ENCODE data around the gene MEIOB. TPM values are rescaled to one million over a fixed set of nuclear protein-coding genes. Genes with fewer than 3 reads are reported as not detected.

Gene MEIOB
- total and polyA plus RNA-seq, 4 donors = 0.21 to 0.28 TPM; not detected in 2

DNA sequence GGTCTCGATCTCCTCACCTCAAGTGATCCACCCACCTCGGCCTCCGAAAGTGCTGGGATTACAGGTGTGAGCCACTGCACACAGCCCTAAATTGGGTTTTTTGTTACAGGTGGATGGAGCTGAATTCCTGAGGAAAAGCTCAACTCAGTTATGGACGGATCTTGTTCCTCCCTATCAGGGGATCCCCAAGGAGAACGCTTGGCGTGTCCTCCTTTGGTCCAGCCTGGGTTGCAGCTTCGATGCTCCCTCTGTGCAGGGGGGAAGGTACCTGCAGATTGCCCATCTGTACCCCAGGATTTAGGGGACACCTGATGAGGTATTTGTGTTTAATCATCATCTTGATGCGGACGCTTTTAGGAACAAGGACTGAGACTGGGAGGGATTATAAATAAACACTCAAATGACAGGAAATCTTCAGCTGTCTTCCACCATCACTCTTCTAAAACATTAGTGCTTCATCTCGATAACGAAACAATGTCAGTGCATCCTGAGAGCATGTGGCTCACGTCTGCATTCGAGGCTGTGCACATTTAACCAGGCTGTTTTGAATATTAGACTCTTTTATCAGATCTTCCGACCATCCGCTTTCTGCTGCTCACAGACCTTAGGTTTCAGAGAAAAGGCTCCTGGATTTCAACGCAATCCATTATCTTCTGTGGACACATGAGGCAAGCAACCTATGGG is 18.2 kb upstream of the MEIOB start:
- no peak overlapping the region for H3K4me3 ChIP-seq
- no peak for DNase-seq
- H3K9ac ChIP-seq (ENCODE audit: insufficient read depth in 1 of 2, low read length in 2 of 2) = no peak overlapping the region
- H3K36me3 ChIP-seq (ENCODE audit: control insufficient read depth in 4 of 4, insufficient read depth in 4 of 4, low read length in 4 of 4) = no peaks in the 10 kb centered on the region
- no peak for TF ChIP-seq CTCF (IDR thresholded peaks at IDR 0.05; ENCODE audit: control extremely low read depth, extremely low read depth)
- 58 to 74% methylated on average over 16 of the region's 16 CpGs for WGBS, 2 donors
- no peak overlapping the region for H3K27ac ChIP-seq (ENCODE audit: low read depth in 1 of 2, low read length in 1 of 2)
- peaks cover 0 to 10% (median 6%) of the 10 kb centered on the region in 3 donors for H3K27me3 ChIP-seq (ENCODE audit: control insufficient read depth in 3 of 3, insufficient read depth in 3 of 3, low read length in 2 of 3)
- ATAC-seq (ENCODE audit: insufficient read depth, low FRiP score) = no peak
- no peaks in the 10 kb centered on the region for H3K9me3 ChIP-seq (ENCODE audit: control insufficient read depth in 4 of 4, insufficient read depth in 3 of 4, low read length in 3 of 4)
- H3K4me1 ChIP-seq (ENCODE audit: control insufficient read depth in 5 of 5, insufficient read depth in 5 of 5, low read length in 5 of 5) = no peaks in the 10 kb centered on the region

DNA sequence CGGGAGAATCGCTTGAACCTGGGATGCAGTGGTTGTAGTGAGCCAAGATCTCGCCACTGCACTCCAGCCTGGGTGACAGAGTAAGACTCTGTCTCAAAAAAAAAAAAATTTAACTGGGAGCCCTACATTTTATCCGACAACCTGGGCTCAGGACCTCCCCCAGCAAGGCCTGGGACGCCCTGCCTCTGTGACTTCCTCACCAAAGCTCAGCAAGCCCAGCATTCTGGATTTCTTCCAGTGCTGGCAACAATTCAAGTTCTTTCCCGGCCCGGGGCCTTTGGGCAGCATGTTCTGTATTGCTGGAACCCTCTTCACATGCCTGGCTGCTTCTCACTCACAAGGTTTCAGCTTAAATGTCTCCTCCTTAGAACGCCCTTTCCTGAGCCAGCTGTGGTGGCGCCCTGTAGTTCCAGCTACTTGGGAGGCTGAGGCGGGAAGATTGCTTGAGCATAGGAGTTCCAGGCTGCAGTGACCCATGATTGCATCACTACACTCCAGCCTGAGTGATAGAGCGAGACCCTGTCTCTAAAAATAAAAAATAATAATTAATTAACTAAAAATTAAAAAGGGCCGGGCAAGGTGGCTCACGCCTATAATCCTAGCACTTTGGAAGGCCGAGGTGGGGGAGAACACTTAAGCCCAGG is 15.9 kb upstream of the MEIOB start:
- no peak for DNase-seq
- no peak for ATAC-seq (ENCODE audit: insufficient read depth, low FRiP score)
- H3K4me3 ChIP-seq = no peak overlapping the region
- H3K9me3 ChIP-seq (ENCODE audit: control insufficient read depth in 4 of 4, insufficient read depth in 3 of 4, low read length in 3 of 4) = no peaks in the 10 kb centered on the region
- no peak overlapping the region for H3K9ac ChIP-seq (ENCODE audit: insufficient read depth in 1 of 2, low read length in 2 of 2)
- no peak for TF ChIP-seq CTCF (IDR thresholded peaks at IDR 0.05; ENCODE audit: control extremely low read depth, extremely low read depth)
- no peak overlapping the region for H3K27ac ChIP-seq (ENCODE audit: low read depth in 1 of 2, low read length in 1 of 2)
- H3K27me3 ChIP-seq (ENCODE audit: control insufficient read depth in 3 of 3, insufficient read depth in 3 of 3, low read length in 2 of 3) = peaks cover 0 to 11% (median 11%) of the 10 kb centered on the region in 3 donors
- no peaks in the 10 kb centered on the region for H3K4me1 ChIP-seq (ENCODE audit: control insufficient read depth in 5 of 5, insufficient read depth in 5 of 5, low read length in 5 of 5)
- 77 to 81% methylated on average over 14 of the region's 14 CpGs for WGBS, 2 donors
- no peaks in the 10 kb centered on the region for H3K36me3 ChIP-seq (ENCODE audit: control insufficient read depth in 4 of 4, insufficient read depth in 4 of 4, low read length in 4 of 4)

- TF ChIP-seq CTCF (IDR thresholded peaks at IDR 0.05; ENCODE audit: control extremely low read depth, extremely low read depth) = no peak
- Histone ChIP-seq H3K4me3 (no peak overlapping the region), H3K4me1 (ENCODE audit: control insufficient read depth in 5 of 5, insufficient read depth in 5 of 5, low read length in 5 of 5) (no peaks in the 10 kb centered on the region), H3K27ac (ENCODE audit: low read depth in 1 of 2, low read length in 1 of 2) (no peak overlapping the region), H3K9me3 (ENCODE audit: control insufficient read depth in 4 of 4, insufficient read depth in 3 of 4, low read length in 3 of 4) (no peaks in the 10 kb centered on the region), H3K36me3 (ENCODE audit: control insufficient read depth in 4 of 4, insufficient read depth in 4 of 4, low read length in 4 of 4) (no peaks in the 10 kb centered on the region), H3K27me3 (ENCODE audit: control insufficient read depth in 3 of 3, insufficient read depth in 3 of 3, low read length in 2 of 3) (peaks cover 0 to 5% (median 3%) of the 10 kb centered on the region in 3 donors), H3K9ac (ENCODE audit: insufficient read depth in 1 of 2, low read length in 2 of 2) (no peak overlapping the region)
- no peak for DNase-seq
- 77 to 83% methylated on average over 5 of the region's 5 CpGs for WGBS, 2 donors
- ATAC-seq (ENCODE audit: insufficient read depth, low FRiP score) = no peak
Observed at GRCh38 chr16:1884889-1885288, 12.9 kb upstream of the MEIOB start.

All from lung (tissue), 12 donors.